ENCODE results near the gene HAGHL.

DNA sequence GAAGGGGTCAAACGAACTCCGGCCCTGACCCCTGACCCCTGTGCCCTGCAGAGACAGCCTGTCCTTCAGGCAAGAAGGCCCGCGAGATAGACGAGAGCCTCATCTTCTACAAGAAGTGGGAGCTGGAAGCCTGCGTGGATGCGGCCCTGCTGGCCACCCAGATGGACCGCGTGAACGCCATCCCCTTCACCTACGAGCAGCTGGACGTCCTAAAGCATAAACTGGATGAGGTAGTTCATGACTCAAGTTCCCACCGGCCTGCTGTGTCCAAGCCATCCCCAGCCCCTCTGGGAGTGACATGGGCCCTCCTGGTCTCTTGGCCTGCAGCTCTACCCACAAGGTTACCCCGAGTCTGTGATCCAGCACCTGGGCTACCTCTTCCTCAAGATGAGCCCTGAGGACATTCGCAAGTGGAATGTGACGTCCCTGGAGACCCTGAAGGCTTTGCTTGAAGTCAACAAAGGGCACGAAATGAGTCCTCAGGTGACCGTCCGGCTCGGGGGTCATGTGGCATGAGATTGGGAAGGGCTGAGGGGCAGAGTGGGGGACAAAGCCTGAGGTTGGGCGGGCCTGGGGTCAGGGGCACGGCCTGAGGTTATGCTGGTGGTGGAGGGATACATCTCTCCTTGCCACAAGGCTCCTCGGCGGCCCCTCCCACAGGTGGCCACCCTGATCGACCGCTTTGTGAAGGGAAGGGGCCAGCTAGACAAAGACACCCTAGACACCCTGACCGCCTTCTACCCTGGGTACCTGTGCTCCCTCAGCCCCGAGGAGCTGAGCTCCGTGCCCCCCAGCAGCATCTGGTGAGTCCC, 39.3 kb downstream of the HAGHL start:
- TF ChIP-seq MAX (IDR thresholded peaks at IDR 0.05) (no peak), CEBPB (IDR thresholded peaks at IDR 0.05) (no peak), REST (IDR thresholded peaks at IDR 0.05) (no peak)
